Thyroid gland (tissue), 4 donors: ENCODE measurements around the gene PNO1. TPM values are rescaled to one million over a fixed set of nuclear protein-coding genes. Genes with fewer than 3 reads are reported as not detected.

ENCODE experiments used
- DNase-seq, 2 donors: peaks; one replicate each; pipeline ENCODE4 v3.0.0-alpha.2; 2019
- H3K27ac ChIP-seq, 3 donors: fragments of 200-600 bp; sonication (generic); 1 replicate in 2 of 3; 2 replicates in 1 of 3; pipeline ENCODE4 v1.5.1; 2016 to 2019; ENCODE audit warnings: mild to moderate bottlenecking in 1 of 3, moderate library complexity in 1 of 3
- H3K27me3 ChIP-seq: fragments of 200-600 bp; sonication (generic); one replicate; pipeline ENCODE4 v1.5.1; 2019
- H3K36me3 ChIP-seq, 2 donors: fragments of 200-600 bp; sonication (generic); one replicate each; pipeline ENCODE4 v1.5.1; 2016 to 2019
- H3K4me1 ChIP-seq, 2 donors: fragments of 200-600 bp; sonication (generic); one replicate each; pipeline ENCODE4 v1.5.1; 2017 to 2019
- H3K4me3 ChIP-seq, 3 donors: fragments of 200-600 bp; sonication (generic); replicated peaks in 1 of 3; 1 replicate in 2 of 3; 2 replicates in 1 of 3; pipeline ENCODE4 v1.5.1; 2016; ENCODE audit warnings: mild to moderate bottlenecking in 1 of 3
- H3K9me3 ChIP-seq: fragments of 200-600 bp; sonication (generic); one replicate; pipeline ENCODE4 v1.5.1; 2017
- CTCF ChIP-seq, 6 experiments: fragments of 200-600 bp in 3 of 6; fragments of 450-650 bp in 3 of 6; sonication (generic) in 3 of 6; IDR thresholded peaks; one replicate each; pipeline ENCODE4 v1.5.1; 2016 to 2019; ENCODE audit warnings: antibody characterized with exemption in 6 of 6, mild to moderate bottlenecking in 2 of 6, inconsistent platforms in 1 of 6, moderate library complexity in 1 of 6
- POLR2A ChIP-seq, 2 donors: fragments of 450-650 bp; IDR thresholded peaks; one replicate each; pipeline ENCODE4 v1.6.1; 2017; ENCODE audit warnings: antibody characterized with exemption in 2 of 2, mild to moderate bottlenecking in 2 of 2, moderate library complexity in 1 of 2
- WGBS, 2 donors: methylation state at CpG; one replicate each; pipeline ENCODE4 v1.1.5; 2017; 5-methylcytosine and 5-hydroxymethylcytosine counted together
- intact Hi-C: fragments of 100-400 bp; cut with DNase I; formaldehyde crosslinking; loops from one replicate; pipeline ENCODE4 v1.15.1; 2023
- total RNA-seq, 4 donors: library from RNA; depleted of rRNA; stranded (reverse); fragments of >200 nt; gene quantifications; one replicate each; pipeline ENCODE4 v1.2.3, GENCODE V29; 2016

PNO1 gene
- total RNA-seq, 4 donors from 2014 or later = 13.2 to 23.2 (median 18.5) TPM

- intact Hi-C loops = no loop called here
- H3K27ac ChIP-seq = no peak overlapping the region
- no peak for TF ChIP-seq CTCF (IDR thresholded peaks at IDR 0.05)
- no peak for TF ChIP-seq POLR2A (IDR thresholded peaks at IDR 0.05)
- 22 to 42% methylated on average over 2 of the region's 2 CpGs for WGBS, 2 donors
- H3K4me1 ChIP-seq = peaks cover 7 to 19% of the 10 kb centered on the region in 2 donors
- H3K27me3 ChIP-seq = no peaks in the 10 kb centered on the region
- peak; percentile 18 to 31 for DNase-seq
- H3K36me3 ChIP-seq = no peaks in the 10 kb centered on the region
- H3K4me3 ChIP-seq = no peak overlapping the region
- H3K9me3 ChIP-seq = no peaks in the 10 kb centered on the region
Measured at GRCh38 chr2:68225119-68225632, 67.5 kb downstream of the PNO1 start.

Other genes with a start within 250 kb of the PNO1 start
- 10 to 100 TPM; 40.6 to 67.9 (median 48.2) TPM for gene C1D, start 94.9 kb upstream of the PNO1 start, total RNA-seq
- 10 to 100 TPM; 29.4 to 35.1 (median 31.4) TPM for gene PPP3R1, start 94.6 kb downstream of the PNO1 start, total RNA-seq
- gene CNRIP1, start 162.1 kb downstream of the PNO1 start, total RNA-seq = 10 to 100 TPM in 3 of 4 donors, 1 to 10 TPM in 1; 2.5 to 25.7 (median 17.1) TPM
- 10 to 100 TPM in 2 of 4 donors, 1 to 10 TPM in 2; 3.4 to 12.0 (median 7.9) TPM for gene PLEK, start 207.4 kb downstream of the PNO1 start, total RNA-seq